Measurements from ENCODE around the gene RENBP. TPM values are rescaled to one million over a fixed set of nuclear protein-coding genes. Genes with fewer than 3 reads are reported as not detected.

Gene RENBP
- total RNA-seq, 1 experiment from 2014 or later, result 0.18 TPM

GRCh38 chrX:153974003-153974725, 29.7 kb upstream of the RENBP start:
- Histone ChIP-seq H3K27ac (no peak overlapping the region; the same call in 1 of the 2 replicates), H3K36me3 (no peaks in the 10 kb centered on the region), H3K27me3 (no peaks in the 10 kb centered on the region), H3K4me1 (no peaks in the 10 kb centered on the region), H3K4me3 (no peak overlapping the region), H3K9me3 (replicated peaks) (no peaks in the 10 kb centered on the region)
- DNase-seq, result no peak

GRCh38 chrX:153973127-153974002, 28.9 kb upstream of the RENBP start:
- Histone ChIP-seq H3K9me3 (replicated peaks) (no peaks in the 10 kb centered on the region), H3K4me1 (peaks cover under 1% of the 10 kb centered on the region), H3K4me3 (peak overlapping the region; percentile 97), H3K27me3 (no peaks in the 10 kb centered on the region), H3K27ac (peak overlapping the region; percentile 86), H3K36me3 (peaks cover 3% of the 10 kb centered on the region; the same call in 1 of the 2 replicates)
- peak in 1 of 2 experiments; percentile 10 for DNase-seq

GRCh38 chrX:153972368-153973126, 28.1 kb upstream of the RENBP start, which contains the start of gene TMEM187:
TSS of gene TMEM187 (plus strand) at chrX:153972754. CDS start at chrX:153982063, 9,309 bp downstream.
- peak; percentile 91 to 92 for DNase-seq
- Histone ChIP-seq H3K27ac (peak within 1 kb of the TSS; percentile 100), H3K4me3 (peak within 1 kb of the TSS; percentile 97), H3K27me3 (no peaks in the 10 kb centered on the region), H3K36me3 (peaks cover 8% of the 10 kb centered on the region; the same call in 1 of the 2 replicates), H3K4me1 (peaks cover 5% of the 10 kb centered on the region), H3K9me3 (replicated peaks) (no peaks in the 10 kb centered on the region)

GRCh38 chrX:153971450-153972367, 27.3 kb upstream of the RENBP start, which contains the start of gene HCFC1:
TSS of gene HCFC1 (minus strand) at chrX:153971818. CDS start at chrX:153970840, 978 bp downstream.
- no peaks in the 10 kb centered on the region for H3K27me3 ChIP-seq
- peaks cover 5% of the 10 kb centered on the region for H3K4me1 ChIP-seq
- H3K9me3 ChIP-seq (replicated peaks), result no peaks in the 10 kb centered on the region
- H3K4me3 ChIP-seq, result peak within 1 kb of the TSS; percentile 97
- peak; percentile 91 to 92 for DNase-seq
- peak within 1 kb of the TSS; percentile 100 for H3K27ac ChIP-seq
- peaks cover 8% of the 10 kb centered on the region; the same call in 1 of the 2 replicates for H3K36me3 ChIP-seq

GRCh38 chrX:153971124-153971449, 26.6 kb upstream of the RENBP start:
- Histone ChIP-seq H3K4me1 (peaks cover 5% of the 10 kb centered on the region), H3K9me3 (replicated peaks) (no peaks in the 10 kb centered on the region), H3K27me3 (no peaks in the 10 kb centered on the region), H3K4me3 (peak overlapping the region; percentile 97), H3K27ac (peak overlapping the region; percentile 100), H3K36me3 (peaks cover 8% of the 10 kb centered on the region; the same call in 1 of the 2 replicates)
- DNase-seq, result peak; percentile 84 to 87

- peaks cover 8% of the 10 kb centered on the region; the same call in 1 of the 2 replicates for H3K36me3 ChIP-seq
- peak overlapping the region; percentile 97 for H3K4me3 ChIP-seq
- peak; percentile 59 to 67 for DNase-seq
- H3K27ac ChIP-seq, result peak overlapping the region; percentile 100
- H3K27me3 ChIP-seq, result no peaks in the 10 kb centered on the region
- H3K9me3 ChIP-seq (replicated peaks), result no peaks in the 10 kb centered on the region
- H3K4me1 ChIP-seq, result peaks cover 5% of the 10 kb centered on the region
These were observed 26.1 kb upstream of the RENBP start for GRCh38 chrX:153970357-153971123.

GRCh38 chrX:153969904-153970356, 25.5 kb upstream of the RENBP start:
- Histone ChIP-seq H3K27me3 (no peaks in the 10 kb centered on the region), H3K27ac (peak overlapping the region; percentile 54), H3K9me3 (replicated peaks) (no peaks in the 10 kb centered on the region), H3K4me3 (peak overlapping the region; percentile 97), H3K36me3 (peaks cover 8% of the 10 kb centered on the region; the same call in 1 of the 2 replicates), H3K4me1 (peaks cover 5% of the 10 kb centered on the region)
- DNase-seq, result no peak

- H3K4me1 ChIP-seq, result peaks cover 5% of the 10 kb centered on the region
- no peaks in the 10 kb centered on the region for H3K9me3 ChIP-seq (replicated peaks)
- H3K36me3 ChIP-seq, result peaks cover 8% of the 10 kb centered on the region; the same call in 1 of the 2 replicates
- no peaks in the 10 kb centered on the region for H3K27me3 ChIP-seq
- peak overlapping the region; percentile 54 for H3K27ac ChIP-seq
- H3K4me3 ChIP-seq, result peak overlapping the region; percentile 97
- DNase-seq, result peak in 1 of 2 experiments; percentile 13
These were observed 24.9 kb upstream of the RENBP start for GRCh38 chrX:153969125-153969903.

- DNase-seq, result peak; percentile 78 to 83
- no peaks in the 10 kb centered on the region for H3K27me3 ChIP-seq
- peaks cover 8% of the 10 kb centered on the region; the same call in 1 of the 2 replicates for H3K36me3 ChIP-seq
- peak overlapping the region; percentile 97 for H3K4me3 ChIP-seq
- peak overlapping the region; percentile 54 for H3K27ac ChIP-seq
- H3K4me1 ChIP-seq, result peaks cover 5% of the 10 kb centered on the region
- no peaks in the 10 kb centered on the region for H3K9me3 ChIP-seq (replicated peaks)
These were observed 24.3 kb upstream of the RENBP start for GRCh38 chrX:153968754-153969124.

- Histone ChIP-seq H3K27ac (no peak overlapping the region), H3K9me3 (replicated peaks) (no peaks in the 10 kb centered on the region), H3K36me3 (peaks cover 8% of the 10 kb centered on the region; the same call in 1 of the 2 replicates), H3K27me3 (no peaks in the 10 kb centered on the region), H3K4me1 (peaks cover 5% of the 10 kb centered on the region), H3K4me3 (peak overlapping the region; percentile 97)
- no peak for DNase-seq
These were observed 23.8 kb upstream of the RENBP start for GRCh38 chrX:153968255-153968654.

- Histone ChIP-seq H3K27ac (no peak overlapping the region), H3K9me3 (replicated peaks) (no peaks in the 10 kb centered on the region), H3K27me3 (no peaks in the 10 kb centered on the region), H3K36me3 (peaks cover 9% of the 10 kb centered on the region), H3K4me3 (no peak overlapping the region), H3K4me1 (peaks cover 5% of the 10 kb centered on the region)
- DNase-seq, result no peak
These were observed 23.2 kb upstream of the RENBP start for GRCh38 chrX:153967536-153968224.
